HUES48 (cell line): ENCODE data around the gene CLDN4.
"Not testable (repeated sequence)": the region's sequence is repeated elsewhere in the genome, so short reads cannot be mapped to it uniquely, and the experiment has no call there.

ENCODE experiments used
- H3K27ac ChIP-seq: one replicate; pipeline ENCODE4 v1.7.0; 2013; ENCODE audit warnings: low read depth, low read length, inconsistent platforms
- H3K27me3 ChIP-seq: 2 replicates; pipeline ENCODE4 v1.6.1; 2013; ENCODE audit warnings: mild to moderate bottlenecking, low read length; ENCODE audit not compliant: control insufficient read depth, insufficient read depth
- H3K36me3 ChIP-seq: 2 replicates; pipeline ENCODE4 v1.6.1; 2013; ENCODE audit warnings: low read length; ENCODE audit not compliant: control insufficient read depth, insufficient read depth
- H3K4me1 ChIP-seq: 2 replicates; pipeline ENCODE4 v1.6.1; 2013; ENCODE audit warnings: mild to moderate bottlenecking, low read length; ENCODE audit not compliant: control insufficient read depth, insufficient read depth
- H3K4me3 ChIP-seq: 2 replicates; pipeline ENCODE4 v1.5.1; 2013; ENCODE audit warnings: mild to moderate bottlenecking, low read depth, low read length
- H3K9ac ChIP-seq: 2 replicates; pipeline ENCODE4 v1.6.1; 2013; ENCODE audit warnings: mild to moderate bottlenecking, low read depth, low read length, moderate library complexity
- H3K9me3 ChIP-seq: 2 replicates; pipeline ENCODE4 v1.6.1; 2013; ENCODE audit warnings: low read length; ENCODE audit not compliant: control insufficient read depth, insufficient read depth

Gene CLDN4

DNA sequence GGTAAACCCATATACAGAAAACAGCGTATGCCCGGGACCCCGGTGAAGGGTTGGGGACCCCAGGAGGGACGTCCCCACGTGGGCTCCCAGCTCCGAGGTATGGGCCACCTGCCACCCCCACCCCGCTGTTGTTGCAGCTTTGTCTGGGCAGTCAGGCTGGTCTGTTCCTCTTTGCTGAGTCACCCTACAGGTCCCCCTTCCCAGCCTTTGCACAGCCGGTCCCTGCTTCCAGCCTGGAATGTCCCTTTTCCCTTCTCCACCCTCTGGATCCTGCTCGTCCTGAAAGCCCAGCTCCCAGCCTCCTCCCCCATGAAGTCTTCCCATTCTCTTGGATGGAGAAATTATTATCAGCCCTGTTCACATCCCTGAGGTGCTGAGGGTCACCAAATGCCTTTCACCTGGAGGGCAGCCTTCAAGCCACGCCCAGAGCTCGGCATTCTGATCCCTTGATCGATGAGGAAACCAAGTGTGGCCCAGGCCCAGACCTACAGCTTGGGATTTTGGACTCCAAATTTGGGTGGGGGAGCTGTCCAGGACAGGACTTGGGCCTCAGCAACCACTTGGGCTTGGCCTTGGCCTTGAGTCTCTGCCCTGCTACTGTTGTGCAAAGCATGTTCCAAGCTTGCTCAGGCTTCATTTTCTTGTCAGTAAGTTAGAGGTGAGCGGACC lies 2.6 kb downstream of the CLDN4 start:
- peaks cover 41% of the 10 kb centered on the region for H3K4me1 ChIP-seq
- no peaks in the 10 kb centered on the region for H3K9me3 ChIP-seq
- H3K27me3 ChIP-seq: no peaks in the 10 kb centered on the region
- peak overlapping the region; percentile 2 for H3K27ac ChIP-seq
- H3K4me3 ChIP-seq: no peak overlapping the region
- no peak overlapping the region for H3K9ac ChIP-seq
- H3K36me3 ChIP-seq: no peaks in the 10 kb centered on the region

DNA sequence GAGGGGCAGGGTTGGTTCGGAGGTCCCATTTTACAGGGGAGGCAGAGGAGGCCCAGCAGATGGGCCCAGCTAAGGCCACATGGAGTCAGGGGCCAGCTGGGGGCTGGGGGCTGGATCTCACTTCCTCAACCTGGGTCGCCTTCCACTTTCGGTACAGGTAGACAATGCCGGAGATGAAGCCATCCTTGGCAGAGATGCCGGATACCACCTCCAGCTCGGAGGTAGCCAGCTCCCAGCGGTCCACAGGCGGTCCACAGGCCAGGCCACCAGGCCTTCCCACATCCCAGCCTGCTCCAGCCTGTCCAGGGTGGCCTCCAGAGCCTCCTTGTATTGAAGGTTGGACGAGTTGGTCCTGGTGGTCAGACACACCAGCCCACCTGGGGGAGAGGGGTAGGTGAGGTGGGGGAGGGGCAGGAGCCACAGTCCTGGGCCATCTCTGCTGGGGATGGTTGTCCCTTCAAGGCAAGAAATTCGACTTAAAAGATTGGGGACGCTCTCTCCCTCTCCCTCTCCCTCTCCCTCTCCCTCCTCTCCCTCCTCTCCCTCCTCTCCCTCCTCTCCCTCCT lies 3.9 kb downstream of the CLDN4 start:
- no peak overlapping the region for H3K27ac ChIP-seq
- no peaks in the 10 kb centered on the region for H3K9me3 ChIP-seq
- H3K9ac ChIP-seq: no peak overlapping the region
- no peaks in the 10 kb centered on the region for H3K36me3 ChIP-seq
- no peak overlapping the region for H3K4me3 ChIP-seq
- H3K4me1 ChIP-seq: peaks cover 34% of the 10 kb centered on the region
- H3K27me3 ChIP-seq: no peaks in the 10 kb centered on the region

DNA sequence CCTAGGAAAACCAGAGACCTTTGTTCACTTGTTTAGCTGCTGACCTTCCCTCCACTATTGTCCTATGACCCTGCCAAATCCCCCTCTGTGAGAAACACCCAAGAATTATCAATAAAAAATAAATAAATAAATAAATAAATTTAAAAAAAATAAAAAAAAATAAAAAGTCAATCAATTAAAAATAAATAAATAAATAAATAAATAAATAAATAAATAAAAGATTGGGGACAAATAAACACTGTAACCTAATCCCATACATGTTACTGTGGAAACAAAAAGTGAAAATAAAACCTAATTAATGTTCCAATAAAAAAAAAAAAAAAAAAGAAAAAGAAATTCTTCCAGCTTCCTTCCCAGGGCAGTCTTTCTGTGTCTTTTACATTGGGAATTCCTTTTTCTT lies 6.4 kb downstream of the CLDN4 start:
- H3K9ac ChIP-seq, H3K4me3 ChIP-seq, H3K36me3 ChIP-seq, H3K9me3 ChIP-seq, H3K27me3 ChIP-seq, H3K27ac ChIP-seq: not testable (repeated sequence)
- peaks cover 13% of the 10 kb centered on the region for H3K4me1 ChIP-seq

DNA sequence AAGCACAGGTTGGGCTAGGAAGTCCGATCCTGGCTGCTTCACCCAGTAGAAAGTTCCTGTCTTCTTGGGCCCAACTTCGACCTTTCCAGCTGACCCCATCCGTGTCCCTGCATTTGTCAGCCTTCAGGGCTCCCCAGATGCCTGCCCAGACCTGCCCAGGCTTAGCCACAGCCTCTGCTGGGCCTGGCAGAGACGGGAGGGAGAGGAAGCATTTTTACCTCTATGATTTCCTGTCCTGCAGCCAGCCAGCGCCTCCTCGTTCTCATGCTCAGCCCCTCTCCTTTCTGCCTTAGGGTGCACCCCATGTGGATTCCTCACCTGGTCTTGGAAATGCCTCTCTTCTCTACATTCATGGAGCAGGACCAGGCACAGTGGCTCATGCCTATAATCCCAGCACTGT lies 7.8 kb downstream of the CLDN4 start:
- Histone ChIP-seq H3K36me3 (no peaks in the 10 kb centered on the region), H3K27ac (no peak overlapping the region), H3K27me3 (no peaks in the 10 kb centered on the region), H3K9ac (no peak overlapping the region), H3K4me1 (peaks cover 4% of the 10 kb centered on the region), H3K9me3 (no peaks in the 10 kb centered on the region), H3K4me3 (no peak overlapping the region)

DNA sequence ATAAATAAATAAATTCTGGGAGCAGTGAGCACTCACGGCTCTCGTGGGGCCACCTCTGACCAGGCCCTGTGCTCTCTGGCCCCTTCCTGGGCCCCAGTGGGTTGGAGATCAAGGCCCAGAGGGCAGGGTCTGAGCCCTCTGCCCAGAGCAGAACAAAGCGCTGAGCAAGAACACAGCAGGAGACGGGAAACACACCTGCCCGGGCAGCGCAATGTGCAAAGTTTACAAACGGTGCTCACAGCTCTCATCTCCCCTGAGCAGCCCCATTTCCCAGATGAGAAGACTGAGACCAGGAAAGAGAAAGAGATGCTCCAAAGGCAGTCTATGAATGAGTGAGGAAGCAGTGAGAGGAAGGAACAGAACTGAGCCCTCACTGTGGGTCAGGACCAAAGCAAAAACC lies 8.5 kb downstream of the CLDN4 start:
- H3K9ac ChIP-seq: no peak overlapping the region
- no peak overlapping the region for H3K27ac ChIP-seq
- H3K27me3 ChIP-seq: no peaks in the 10 kb centered on the region
- no peaks in the 10 kb centered on the region for H3K9me3 ChIP-seq
- H3K36me3 ChIP-seq: no peaks in the 10 kb centered on the region
- H3K4me1 ChIP-seq: peaks cover 2% of the 10 kb centered on the region; the same call in 1 of the 2 replicates
- H3K4me3 ChIP-seq: no peak overlapping the region

DNA sequence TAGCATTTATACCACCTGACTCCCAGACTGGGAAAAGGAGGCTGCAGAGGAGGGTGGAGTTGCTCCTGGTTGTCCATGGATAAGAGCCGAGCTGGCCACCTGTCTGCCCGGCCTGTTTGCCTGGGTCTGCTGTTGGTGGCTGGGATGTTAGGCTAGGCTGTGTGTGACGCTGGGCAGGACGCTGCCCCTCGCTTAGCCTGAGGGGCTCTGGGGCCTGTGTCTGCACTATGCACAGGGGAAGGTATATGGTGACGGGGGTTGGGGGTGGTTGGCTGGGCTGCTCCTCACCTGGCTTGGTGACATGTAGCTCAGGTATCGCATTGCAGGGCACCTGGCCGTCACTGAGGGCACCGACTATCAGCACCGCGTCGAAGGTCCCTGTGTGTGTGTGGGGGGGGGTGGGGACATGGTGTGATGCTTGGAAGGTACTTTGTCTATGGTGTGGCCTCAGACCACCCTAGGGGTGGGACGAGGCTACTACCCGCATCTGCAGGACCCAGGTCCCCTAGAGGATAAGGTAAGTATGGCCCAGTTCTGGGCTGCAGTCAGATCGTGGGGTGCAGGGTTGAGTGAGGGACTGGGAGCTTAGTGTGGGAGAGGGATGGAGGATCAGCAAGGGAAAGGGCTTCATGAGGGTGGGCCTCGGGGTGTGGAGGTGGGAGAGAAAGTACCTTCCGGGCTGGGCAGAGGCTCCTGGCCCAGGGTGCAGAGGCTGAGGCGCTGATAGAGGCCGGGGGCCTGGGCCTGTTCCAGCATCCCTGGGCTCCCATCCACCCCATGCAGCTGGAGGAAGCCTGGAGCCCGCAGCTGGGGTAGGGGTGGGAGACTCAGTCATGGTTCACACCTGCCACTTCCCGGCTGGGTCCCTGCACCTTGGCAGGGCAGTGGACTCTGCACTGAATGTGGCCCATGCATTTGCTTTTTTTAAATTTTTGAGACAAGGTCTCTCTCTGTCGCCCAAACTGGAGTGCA lies 9.2 kb downstream of the CLDN4 start:
- Histone ChIP-seq H3K27me3 (no peaks in the 10 kb centered on the region), H3K36me3 (no peaks in the 10 kb centered on the region), H3K9me3 (no peaks in the 10 kb centered on the region), H3K4me3 (no peak overlapping the region), H3K9ac (no peak overlapping the region), H3K4me1 (peaks cover 2% of the 10 kb centered on the region; the same call in 1 of the 2 replicates), H3K27ac (no peak overlapping the region)

DNA sequence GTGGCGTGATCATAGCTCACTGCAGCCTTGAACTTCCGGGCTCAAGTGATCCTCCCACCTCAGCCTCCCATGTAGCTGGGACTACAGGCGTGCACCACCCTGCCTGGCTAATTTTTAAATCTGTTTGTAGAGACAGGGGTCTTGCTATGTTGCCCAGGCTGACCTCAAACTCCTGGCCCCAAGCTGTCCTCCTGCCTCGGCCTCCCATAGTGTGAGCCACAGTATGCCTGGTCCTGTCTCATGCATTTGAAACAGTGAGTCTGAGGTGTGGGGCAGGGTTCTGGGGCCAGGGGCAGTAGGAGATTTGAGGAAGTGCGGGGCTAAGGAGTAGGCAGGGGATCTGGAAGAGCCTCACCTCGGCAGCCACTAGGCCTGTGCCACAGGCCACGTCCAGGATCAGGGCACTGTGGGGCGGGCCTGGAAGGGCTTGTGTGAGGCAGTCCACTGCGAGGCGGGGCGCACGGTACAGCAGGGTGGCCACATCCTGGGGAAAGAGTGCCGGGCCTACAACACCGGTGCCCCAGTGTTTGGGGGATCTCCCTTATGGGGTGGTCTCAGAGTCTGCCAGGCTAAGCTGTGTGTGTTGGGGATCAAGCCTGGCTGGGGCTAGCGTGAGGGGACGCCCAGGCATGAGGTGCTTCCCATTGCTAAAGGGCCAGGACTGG lies 10.1 kb downstream of the CLDN4 start:
- Histone ChIP-seq H3K4me1 (peaks cover 4% of the 10 kb centered on the region; the same call in 1 of the 2 replicates), H3K27ac (no peak overlapping the region), H3K9ac (no peak overlapping the region), H3K36me3 (no peaks in the 10 kb centered on the region), H3K27me3 (no peaks in the 10 kb centered on the region), H3K9me3 (no peaks in the 10 kb centered on the region), H3K4me3 (no peak overlapping the region)

DNA sequence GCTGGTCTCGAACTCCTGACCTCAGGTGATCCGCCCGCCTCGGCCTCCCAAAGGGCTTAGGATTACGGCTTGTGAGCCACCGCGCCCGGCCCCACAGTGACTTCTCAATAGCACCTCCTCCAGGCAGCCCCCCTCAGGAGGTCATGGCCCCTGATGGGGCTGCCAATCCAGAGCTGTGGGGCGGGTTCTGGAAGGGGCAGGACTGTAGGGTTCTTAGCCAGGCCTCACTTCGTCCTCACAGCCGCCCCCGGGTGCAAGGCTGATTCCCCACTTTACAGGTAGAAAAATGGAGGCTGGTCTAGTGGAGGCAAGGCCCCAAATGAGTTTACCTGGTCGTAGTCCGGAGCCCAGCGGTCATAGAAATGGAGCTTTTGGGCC lies 10.9 kb downstream of the CLDN4 start:
- H3K4me3 ChIP-seq: peak overlapping the region; percentile 67
- H3K36me3 ChIP-seq: no peaks in the 10 kb centered on the region
- no peaks in the 10 kb centered on the region for H3K9me3 ChIP-seq
- no peak overlapping the region for H3K9ac ChIP-seq
- H3K27ac ChIP-seq: peak overlapping the region; percentile 68
- H3K4me1 ChIP-seq: peaks cover 6% of the 10 kb centered on the region; the same call in 1 of the 2 replicates
- no peaks in the 10 kb centered on the region for H3K27me3 ChIP-seq

DNA sequence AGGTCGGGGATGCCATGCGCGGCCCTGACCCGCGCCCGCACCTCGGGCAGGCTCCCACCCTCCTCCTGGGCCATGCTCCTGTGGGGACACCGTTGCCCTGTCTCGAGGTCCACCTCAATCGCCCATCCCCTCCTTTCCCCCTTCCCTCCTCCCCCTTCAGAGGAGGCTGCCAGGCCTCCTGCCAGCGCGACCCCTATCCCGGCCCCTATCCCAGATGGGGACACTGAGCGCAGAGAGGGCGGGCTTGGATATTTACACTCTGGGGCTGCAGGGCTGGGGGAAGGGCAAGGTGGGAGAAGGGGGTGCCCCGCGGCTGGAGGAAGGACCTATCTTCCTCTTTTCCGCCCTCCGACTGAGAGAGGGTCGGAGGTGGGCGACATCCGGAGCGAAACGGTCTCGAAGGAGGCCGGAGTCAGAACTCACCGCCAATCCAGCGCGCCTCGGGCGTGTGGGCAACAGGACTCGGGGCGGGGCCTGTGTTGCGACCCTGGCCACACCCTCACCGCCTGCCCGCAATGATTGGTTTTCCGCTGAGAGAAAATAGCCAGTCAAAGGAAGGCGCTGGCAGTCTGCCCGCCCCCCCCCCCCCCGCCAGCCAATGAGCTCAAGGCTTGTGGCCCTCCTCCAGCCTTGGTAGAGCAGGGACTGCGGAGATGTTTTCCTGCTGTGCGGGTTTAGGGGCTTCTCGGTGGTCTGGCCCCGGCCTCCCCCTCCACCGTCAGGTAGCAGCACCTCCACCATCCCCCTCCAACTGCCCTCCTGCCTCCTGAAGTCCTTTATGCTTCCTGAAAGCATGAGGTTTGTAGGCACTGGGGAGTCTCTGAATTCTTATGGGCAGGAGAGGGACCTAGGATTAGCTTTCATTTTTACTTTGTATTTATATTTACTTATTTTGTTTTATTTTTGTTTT lies 11.5 kb downstream of the CLDN4 start, which contains the start of gene METTL27:
TSS of gene METTL27 (minus strand) at position 450 of the 910 bp plus-strand sequence. CDS start at position 74, 376 bp downstream.
- Histone ChIP-seq H3K9me3 (no peaks in the 10 kb centered on the region), H3K27ac (peak within 1 kb of the TSS; percentile 68), H3K9ac (no peak within 1 kb of the TSS), H3K36me3 (no peaks in the 10 kb centered on the region), H3K4me3 (peak within 1 kb of the TSS; percentile 67), H3K4me1 (peaks cover 6% of the 10 kb centered on the region; the same call in 1 of the 2 replicates), H3K27me3 (no peaks in the 10 kb centered on the region)

DNA sequence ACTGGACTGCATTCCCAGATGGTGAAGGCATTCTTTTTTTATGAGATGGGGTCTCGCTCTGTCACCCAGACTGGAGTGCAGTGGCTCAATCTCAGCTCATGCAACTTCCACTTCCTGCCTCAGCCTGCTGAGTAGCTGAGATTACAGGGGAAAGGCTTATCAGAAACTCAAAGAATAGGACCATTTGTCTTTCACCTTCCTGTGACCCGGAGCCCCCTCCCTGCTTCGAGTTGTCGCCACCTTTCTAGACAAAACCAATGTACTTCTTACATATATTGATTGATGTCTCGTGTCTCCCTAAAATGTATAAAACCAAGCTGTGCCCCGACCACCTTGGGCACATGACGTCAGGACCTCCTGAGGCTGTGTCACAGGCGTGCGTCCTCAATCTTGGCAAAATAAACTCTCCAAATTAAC lies 13.3 kb downstream of the CLDN4 start:
- no peak overlapping the region for H3K27ac ChIP-seq
- no peak overlapping the region for H3K4me3 ChIP-seq
- no peaks in the 10 kb centered on the region for H3K9me3 ChIP-seq
- peaks cover 6% of the 10 kb centered on the region; the same call in 1 of the 2 replicates for H3K4me1 ChIP-seq
- no peaks in the 10 kb centered on the region for H3K36me3 ChIP-seq
- no peaks in the 10 kb centered on the region for H3K27me3 ChIP-seq
- no peak overlapping the region for H3K9ac ChIP-seq
